Activated B cell treated with CpG ODN at 0.5 μM for 24 hours (primary cell): ENCODE data around the gene MRPL39. TPM values are rescaled to one million over a fixed set of nuclear protein-coding genes. Genes with fewer than 3 reads are reported as not detected.

ENCODE experiments used
- ATAC-seq: fragments of 200-7000 bp; cut with Tn5 transposase; one replicate; pipeline ENCODE4 v1.10.0; 2021; ENCODE audit warnings: low read depth, mild to moderate bottlenecking, moderate library complexity
- CTCF ChIA-PET: fragments of 350-600 bp; sonication (Branson Sonifier 250); formaldehyde crosslinking; loops from one replicate; lab custom pipeline; 2021; ENCODE audit warnings: antibody characterized with exemption; lab: Charles Lee
- POLR2A ChIA-PET: fragments of 350-600 bp; sonication (Branson Sonifier 250); formaldehyde crosslinking; loops from one replicate; lab custom pipeline; 2021; ENCODE audit warnings: antibody characterized with exemption; lab: Charles Lee
- DNase-seq: peaks from one replicate; pipeline ENCODE4 v3.0.0; 2022
- H3K27ac Mint-ChIP-seq: one replicate; pipeline ENCODE4 v1.8.0; 2020; ENCODE audit warnings: mixed read lengths
- H3K27me3 Mint-ChIP-seq: one replicate; pipeline ENCODE4 v1.8.0; 2021; ENCODE audit warnings: mixed read lengths
- H3K36me3 Mint-ChIP-seq: one replicate; pipeline ENCODE4 v1.8.0; 2021; ENCODE audit warnings: low read depth, mixed read lengths
- H3K4me1 Mint-ChIP-seq: one replicate; pipeline ENCODE4 v1.8.0; 2021; ENCODE audit warnings: mixed read lengths
- H3K4me3 Mint-ChIP-seq: one replicate; pipeline ENCODE4 v1.8.0; 2020; ENCODE audit warnings: mild to moderate bottlenecking, mixed read lengths
- H3K9me3 Mint-ChIP-seq: one replicate; pipeline ENCODE4 v1.8.0; 2020; ENCODE audit warnings: mixed read lengths
- intact Hi-C: fragments of 100-400 bp; cut with micrococcal nuclease; formaldehyde crosslinking; loops from one replicate; pipeline ENCODE4 v1.15.1; 2024
- total RNA-seq: library from RNA; stranded (reverse); gene quantifications from 2 replicates; pipeline ENCODE4 v1.2.3, GENCODE V29; 2022
- TF ChIP-seq, protein P1 (sequence below): fragments of 200-600 bp; IDR thresholded peaks from one replicate; pipeline ENCODE4 v1.8.0; 2022; ENCODE audit warnings: antibody characterized with exemption, mild to moderate bottlenecking

MRPL39 gene
- total RNA-seq, 1 donor from 2014 or later: 43.6 TPM

DNA sequence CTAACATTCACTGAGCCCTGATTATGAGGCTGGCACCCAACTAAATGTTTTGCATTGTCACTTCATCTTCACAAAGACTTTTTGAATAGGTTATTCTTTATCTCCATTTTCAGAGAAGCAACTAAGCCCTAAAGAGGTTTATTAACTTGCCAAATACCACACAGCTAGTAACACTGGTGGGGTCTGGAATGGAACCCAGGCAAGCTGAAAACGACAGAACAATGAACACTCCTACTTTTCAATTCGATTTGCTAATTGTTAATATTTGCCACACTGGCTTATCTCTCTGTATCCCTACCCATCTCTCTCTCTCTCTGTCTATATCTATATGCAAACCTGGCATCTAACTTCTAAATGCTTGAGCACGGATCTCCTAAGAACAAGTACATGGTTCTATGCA is 40.6 kb downstream of the MRPL39 start:
- H3K27me3 Mint-ChIP-seq: no peaks in the 10 kb centered on the region
- H3K36me3 Mint-ChIP-seq: peaks cover 89% of the 10 kb centered on the region
- peaks cover 82% of the 10 kb centered on the region for H3K4me1 Mint-ChIP-seq
- H3K4me3 Mint-ChIP-seq: peak overlapping the region; percentile 92
- intact Hi-C loops: no loop called here
- peak overlapping the region; percentile 95 for H3K27ac Mint-ChIP-seq
- ATAC-seq: no peak
- TF ChIP-seq, protein P1, sequence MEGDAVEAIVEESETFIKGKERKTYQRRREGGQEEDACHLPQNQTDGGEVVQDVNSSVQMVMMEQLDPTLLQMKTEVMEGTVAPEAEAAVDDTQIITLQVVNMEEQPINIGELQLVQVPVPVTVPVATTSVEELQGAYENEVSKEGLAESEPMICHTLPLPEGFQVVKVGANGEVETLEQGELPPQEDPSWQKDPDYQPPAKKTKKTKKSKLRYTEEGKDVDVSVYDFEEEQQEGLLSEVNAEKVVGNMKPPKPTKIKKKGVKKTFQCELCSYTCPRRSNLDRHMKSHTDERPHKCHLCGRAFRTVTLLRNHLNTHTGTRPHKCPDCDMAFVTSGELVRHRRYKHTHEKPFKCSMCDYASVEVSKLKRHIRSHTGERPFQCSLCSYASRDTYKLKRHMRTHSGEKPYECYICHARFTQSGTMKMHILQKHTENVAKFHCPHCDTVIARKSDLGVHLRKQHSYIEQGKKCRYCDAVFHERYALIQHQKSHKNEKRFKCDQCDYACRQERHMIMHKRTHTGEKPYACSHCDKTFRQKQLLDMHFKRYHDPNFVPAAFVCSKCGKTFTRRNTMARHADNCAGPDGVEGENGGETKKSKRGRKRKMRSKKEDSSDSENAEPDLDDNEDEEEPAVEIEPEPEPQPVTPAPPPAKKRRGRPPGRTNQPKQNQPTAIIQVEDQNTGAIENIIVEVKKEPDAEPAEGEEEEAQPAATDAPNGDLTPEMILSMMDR: no peak
- ChIA-PET CTCF (interaction anchor here (2.8 kb wide), 1 partner anchor 144 kb away, joined by 18 read pairs; no protein-coding TSS in a partner anchor), POLR2A (interaction anchor here (1.0 to 13.2 kb wide), 4 partner anchors 40 to 143 kb away, joined by 3 to 157 read pairs (median 5); no protein-coding TSS in a partner anchor)
- no peak for DNase-seq
- no peaks in the 10 kb centered on the region for H3K9me3 Mint-ChIP-seq

GRCh38 chr21:25565272-25566211 is 41.7 kb downstream of the MRPL39 start:
- ChIA-PET POLR2A (interaction anchor here (0.6 to 5.1 kb wide), 9 partner anchors 9 to 375 kb away, joined by 3 to 88 read pairs (median 6); no protein-coding TSS in a partner anchor), CTCF (interaction anchor here (1.4 kb wide), 2 partner anchors 142 to 144 kb away, joined by 8 to 9 read pairs; no protein-coding TSS in a partner anchor)
- H3K27me3 Mint-ChIP-seq: no peaks in the 10 kb centered on the region
- TF ChIP-seq, protein P1: no peak
- H3K4me1 Mint-ChIP-seq: peaks cover 82% of the 10 kb centered on the region
- peaks cover 81% of the 10 kb centered on the region for H3K36me3 Mint-ChIP-seq
- peak overlapping the region; percentile 92 for H3K4me3 Mint-ChIP-seq
- ATAC-seq (no peak), DNase-seq (no peak)
- no peaks in the 10 kb centered on the region for H3K9me3 Mint-ChIP-seq
- peak overlapping the region; percentile 95 for H3K27ac Mint-ChIP-seq
- intact Hi-C loops: no loop called here

- DNase-seq: no peak
- H3K27ac Mint-ChIP-seq: peak overlapping the region; percentile 95
- intact Hi-C loops: loop anchor here (5.0 kb wide), 1 partner anchor 667 kb away; no protein-coding TSS in a partner anchor
- TF ChIP-seq, protein P1: no peak
- H3K4me1 Mint-ChIP-seq: peaks cover 84% of the 10 kb centered on the region
- no peaks in the 10 kb centered on the region for H3K9me3 Mint-ChIP-seq
- no peaks in the 10 kb centered on the region for H3K27me3 Mint-ChIP-seq
- ChIA-PET POLR2A (interaction anchor here (0.6 to 5.1 kb wide), 11 partner anchors 10 to 562 kb away, joined by 3 to 88 read pairs (median 5); no protein-coding TSS in a partner anchor), CTCF (interaction anchor here (1.4 kb wide), 2 partner anchors 141 to 143 kb away, joined by 8 to 9 read pairs; no protein-coding TSS in a partner anchor)
- peak overlapping the region; percentile 92 for H3K4me3 Mint-ChIP-seq
- H3K36me3 Mint-ChIP-seq: peaks cover 73% of the 10 kb centered on the region
- ATAC-seq: no peak
Observed at GRCh38 chr21:25564349-25564948, 42.8 kb downstream of the MRPL39 start.

GRCh38 chr21:25563361-25564116 is 43.7 kb downstream of the MRPL39 start:
- TF ChIP-seq, protein P1: no peak
- Mint-ChIP-seq H3K9me3 (no peaks in the 10 kb centered on the region), H3K4me3 (peak overlapping the region; percentile 92), H3K36me3 (peaks cover 67% of the 10 kb centered on the region), H3K4me1 (peaks cover 76% of the 10 kb centered on the region), H3K27me3 (no peaks in the 10 kb centered on the region), H3K27ac (peak overlapping the region; percentile 95)
- DNase-seq (no peak), ATAC-seq (no peak)
- ChIA-PET POLR2A (interaction anchor here (0.6 to 5.1 kb wide), 13 partner anchors 11 to 561 kb away, joined by 3 to 88 read pairs (median 11); no protein-coding TSS in a partner anchor), CTCF (interaction anchor here (1.4 to 3.0 kb wide), 5 partner anchors 9 to 141 kb away, joined by 5 to 15 read pairs (median 9); no protein-coding TSS in a partner anchor)
- intact Hi-C loops: loop anchor here (2.0 to 5.0 kb wide), 2 partner anchors 15 to 666 kb away; no protein-coding TSS in a partner anchor
